Adrenal gland (tissue), 19 donors: Measurements from ENCODE around the gene KRTAP26-1. TPM values are rescaled to one million over a fixed set of nuclear protein-coding genes. Genes with fewer than 3 reads are reported as not detected.

Experiments
- DNase-seq, 7 donors: peaks; one replicate each; pipeline ENCODE4 v3.0.0-alpha.2; 2019 to 2020
- H3K27ac ChIP-seq, 5 donors: fragments of 200-600 bp; sonication (generic) in 4 of 5; 1 replicate in 3 of 5; 2 replicates in 2 of 5; pipeline versions ENCODE4 v1.5.1 to v1.8.0; 2016 to 2020; ENCODE audit warnings: mild to moderate bottlenecking in 1 of 5
- H3K27me3 ChIP-seq: fragments of 200-600 bp; 2 replicates; pipeline ENCODE4 v1.8.0; 2021
- H3K36me3 ChIP-seq, 2 donors: fragments of 200-600 bp; replicated peaks in 1 of 2; 1 replicate in 1 of 2; 2 replicates in 1 of 2; pipeline versions ENCODE4 v1.5.1 to v1.8.0; 2018 to 2022
- H3K4me1 ChIP-seq, 2 donors: fragments of 200-600 bp; replicated peaks in 1 of 2; 1 replicate in 1 of 2; 2 replicates in 1 of 2; pipeline versions ENCODE4 v1.5.1 to v1.8.0; 2018 to 2021
- H3K4me3 ChIP-seq, 4 donors: fragments of 200-600 bp; sonication (generic) in 3 of 4; one replicate each; pipeline ENCODE4 v1.5.1; 2016 to 2018
- H3K9me3 ChIP-seq, 3 donors: fragments of 200-600 bp; sonication (generic) in 1 of 3; replicated peaks in 1 of 3; 1 replicate in 2 of 3; 2 replicates in 1 of 3; pipeline versions ENCODE4 v1.5.1 to v1.8.0; 2016 to 2021
- POLR2A ChIP-seq, 2 donors: fragments of 450-650 bp; IDR thresholded peaks; one replicate each; pipeline ENCODE4 v1.6.1; 2017; ENCODE audit warnings: antibody characterized with exemption in 2 of 2, mild to moderate bottlenecking in 2 of 2, moderate library complexity in 1 of 2
- WGBS, 4 donors: extraction: QIAGEN DNeasy Blood & Tissue Kit in 2 of 4; methylation state at CpG; one replicate each; pipeline versions ENCODE4 v1.1.5 to v1.1.7; 2013 to 2017; 5-methylcytosine and 5-hydroxymethylcytosine counted together
- intact Hi-C, 2 donors: fragments of 100-400 bp; cut with DNase I; formaldehyde crosslinking; loops; one replicate each; pipeline versions ENCODE4 v1.14.1 to v1.15.0; 2022 to 2023
- long read RNA-seq, 10 donors: library from polyadenylated mRNA in 3 of 10; unstranded in 2 of 10; stranded (forward) in 1 of 10; transcript quantifications; one replicate each; pipeline ENCODE4 v2.0.0 and lab custom pipeline, GENCODE V29; 2021 to 2026
- polyA plus RNA-seq, 3 donors: library from polyadenylated mRNA; stranded (reverse); fragments of 200-250 nt in 2 of 3; fragments of 350-450 nt in 1 of 3; fragmentation: Illumina TruSeq in 1 of 3; extraction: RNeasy Lipid Tissue Mini Kit (QIAGEN cat#74804) in 1 of 3; gene quantifications; one replicate each; pipeline ENCODE4 v1.2.3, GENCODE V29; 2013 to 2014
- total RNA-seq, 9 donors: library from RNA; depleted of rRNA in 4 of 9; stranded (reverse); fragments of >200 nt in 4 of 9; fragments of 120-200 nt in 1 of 9; fragmentation: NEBNext Ultra II Directional in 1 of 9; extraction: Animal tissue kit (Norgen Biotek cat#: 25700) in 1 of 9; gene quantifications; one replicate each; pipeline versions ENCODE4 v1.1.0 to v1.2.4, GENCODE V29; 2013 to 2023
- TF ChIP-seq, protein P1 (sequence below), 6 experiments: fragments of 450-650 bp in 4 of 6; fragments of 200-600 bp in 2 of 6; sonication (generic) in 1 of 6; IDR thresholded peaks; 1 replicate in 5 of 6; 2 replicates in 1 of 6; pipeline versions ENCODE4 v1.5.1 to v1.8.0; 2016 to 2021; ENCODE audit warnings: antibody characterized with exemption in 6 of 6, mild to moderate bottlenecking in 2 of 6, moderate library complexity in 1 of 6
- donor health status: healthy with polysubstance abuse.
- donor health status: Bipolar disorder and iron deficiency.
- donor health status: DM: yes; HTN: yes; CAD: no.
- donor health status: DM: no; HTN: no; CAD: no.
- donor health status: DM: no; HTN: no; CAD: no.
- donor health status: DM: yes; HTN: yes; CAD: no.

The KRTAP26-1 gene, protein sequence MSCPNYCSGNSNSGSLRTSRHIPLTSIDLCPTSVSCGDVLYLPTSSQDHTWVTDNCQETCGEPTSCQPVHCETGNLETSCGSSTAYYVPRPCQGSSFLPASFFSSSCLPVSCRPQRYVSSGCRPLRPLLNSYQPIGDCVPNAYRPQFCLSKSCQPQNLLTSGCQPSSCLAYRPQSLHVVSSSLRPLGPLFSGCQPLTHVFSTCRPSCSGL
- not detected for total RNA-seq
- polyA plus RNA-seq, result not detected
- long read RNA-seq, donor 1, result 0 reads
- long read RNA-seq, donor 2, result 0 reads
- long read RNA-seq, donor 3, result 0 reads
- long read RNA-seq, donor 4, result 0 reads
- long read RNA-seq, donor 5, result 0 reads
- long read RNA-seq, donor 6, result 0 reads
- long read RNA-seq, donor 7, result 0 reads
- long read RNA-seq, donor 8, result 0 reads
- long read RNA-seq, donor 9, result 0 reads
- long read RNA-seq, donor 10, result 0 reads

DNA sequence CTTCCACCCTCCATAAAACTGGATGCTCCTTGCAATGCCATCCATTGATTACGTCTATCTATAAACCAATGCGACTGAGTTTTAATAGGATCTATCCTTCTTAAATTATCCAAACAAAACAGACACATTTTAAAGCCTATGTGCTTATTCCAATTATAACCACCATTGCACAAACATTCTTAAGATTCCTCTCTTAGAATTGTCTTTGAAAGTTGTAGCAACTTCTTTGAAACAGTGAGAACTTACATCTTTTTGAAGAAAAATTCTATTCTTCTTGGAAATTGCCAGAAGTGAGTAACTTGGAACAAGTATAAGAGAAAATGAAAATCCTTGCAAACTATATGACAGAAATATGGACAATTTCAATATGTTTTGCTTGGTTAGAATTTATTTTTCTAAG is at the start of gene KRTAP26-1:
KRTAP26-1 (minus strand) TSS at position 101 of the 400 bp plus-strand sequence. CDS start 280 bp downstream, outside the sequence.
- TF ChIP-seq POLR2A (IDR thresholded peaks at IDR 0.05), result no peak
- TF ChIP-seq, protein P1, sequence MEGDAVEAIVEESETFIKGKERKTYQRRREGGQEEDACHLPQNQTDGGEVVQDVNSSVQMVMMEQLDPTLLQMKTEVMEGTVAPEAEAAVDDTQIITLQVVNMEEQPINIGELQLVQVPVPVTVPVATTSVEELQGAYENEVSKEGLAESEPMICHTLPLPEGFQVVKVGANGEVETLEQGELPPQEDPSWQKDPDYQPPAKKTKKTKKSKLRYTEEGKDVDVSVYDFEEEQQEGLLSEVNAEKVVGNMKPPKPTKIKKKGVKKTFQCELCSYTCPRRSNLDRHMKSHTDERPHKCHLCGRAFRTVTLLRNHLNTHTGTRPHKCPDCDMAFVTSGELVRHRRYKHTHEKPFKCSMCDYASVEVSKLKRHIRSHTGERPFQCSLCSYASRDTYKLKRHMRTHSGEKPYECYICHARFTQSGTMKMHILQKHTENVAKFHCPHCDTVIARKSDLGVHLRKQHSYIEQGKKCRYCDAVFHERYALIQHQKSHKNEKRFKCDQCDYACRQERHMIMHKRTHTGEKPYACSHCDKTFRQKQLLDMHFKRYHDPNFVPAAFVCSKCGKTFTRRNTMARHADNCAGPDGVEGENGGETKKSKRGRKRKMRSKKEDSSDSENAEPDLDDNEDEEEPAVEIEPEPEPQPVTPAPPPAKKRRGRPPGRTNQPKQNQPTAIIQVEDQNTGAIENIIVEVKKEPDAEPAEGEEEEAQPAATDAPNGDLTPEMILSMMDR (IDR thresholded peaks at IDR 0.05), result no peak
- Histone ChIP-seq H3K4me3 (no peak within 1 kb of the TSS), H3K27ac (no peak within 1 kb of the TSS), H3K27me3 (no peaks in the 10 kb centered on the region), H3K36me3 (no peaks in the 10 kb centered on the region), H3K9me3 (no peaks in the 10 kb centered on the region), H3K4me1 (no peaks in the 10 kb centered on the region)
- WGBS, 4 donors, result 67 to 82% (median 74%) methylated on average over 2 of the region's 2 CpGs
- DNase-seq, result no peak
- intact Hi-C loops, result no loop called here

DNA sequence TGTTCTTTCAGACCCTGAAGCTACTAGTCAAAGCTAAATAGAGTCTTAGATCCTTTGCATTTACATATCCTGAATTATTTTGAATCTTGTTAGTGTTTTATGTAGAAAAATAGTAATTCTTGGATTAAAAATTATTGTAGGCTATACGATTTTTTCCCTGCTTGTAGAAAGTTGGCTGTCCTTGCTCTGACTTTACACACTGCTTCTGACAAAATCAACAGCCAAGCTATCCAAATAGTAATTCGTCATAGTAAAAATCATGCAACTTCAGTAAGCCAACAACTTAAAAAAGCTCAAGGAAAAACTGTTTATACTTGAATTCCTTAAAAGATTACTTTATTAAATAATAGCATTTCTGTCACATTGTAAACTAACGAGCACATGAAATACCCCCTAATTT is 35.8 kb upstream of the KRTAP26-1 start:
- Histone ChIP-seq H3K4me1 (no peaks in the 10 kb centered on the region), H3K4me3 (no peak overlapping the region), H3K36me3 (no peaks in the 10 kb centered on the region), H3K9me3 (no peaks in the 10 kb centered on the region), H3K27ac (no peak overlapping the region), H3K27me3 (no peaks in the 10 kb centered on the region)
- 31 to 52% (median 40%) methylated on average over 3 of the region's 3 CpGs for WGBS, 4 donors
- no peak for TF ChIP-seq POLR2A (IDR thresholded peaks at IDR 0.05)
- TF ChIP-seq, protein P1 (IDR thresholded peaks at IDR 0.05), result no peak
- intact Hi-C loops, result no loop called here
- no peak for DNase-seq

DNA sequence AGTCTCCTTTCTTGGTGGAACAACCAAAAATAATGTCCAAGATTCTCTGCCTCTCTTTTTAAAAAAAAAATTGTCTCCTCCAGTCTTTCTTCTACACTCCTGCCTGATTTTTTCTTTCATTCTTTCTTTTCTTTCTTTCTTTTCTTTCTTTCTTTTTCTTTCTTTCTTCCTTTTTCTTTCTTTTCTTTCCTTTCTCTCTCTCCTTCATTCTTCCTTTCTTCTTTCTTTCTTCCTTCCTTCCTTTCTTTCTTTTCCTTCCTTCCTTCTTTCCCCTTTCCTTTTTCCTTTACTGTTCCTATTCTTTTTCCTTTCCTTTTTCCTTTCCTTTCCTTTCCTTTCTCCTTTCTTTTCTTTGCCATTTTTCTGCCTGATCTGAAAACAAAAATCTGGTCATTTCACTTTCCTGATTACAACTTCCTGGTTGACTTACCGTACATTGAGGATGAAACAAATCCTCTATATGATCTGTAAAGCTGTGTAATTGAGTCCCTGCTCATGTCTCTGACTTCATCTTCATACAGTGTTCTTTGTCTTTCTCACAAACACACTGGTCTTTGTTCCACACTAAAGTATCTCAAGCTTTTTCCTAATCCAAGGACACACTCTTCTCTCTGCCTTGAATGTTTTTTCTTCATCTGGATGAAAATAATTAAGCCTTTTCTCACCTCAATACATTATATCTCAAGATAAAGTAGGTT is 34.3 kb upstream of the KRTAP26-1 start:
- no peaks in the 10 kb centered on the region for H3K36me3 ChIP-seq
- 66 to 78% (median 74%) methylated on average over 1 of the region's 1 CpG for WGBS, 4 donors
- no peak overlapping the region for H3K4me3 ChIP-seq
- intact Hi-C loops, result no loop called here
- no peaks in the 10 kb centered on the region for H3K27me3 ChIP-seq
- H3K27ac ChIP-seq, result no peak overlapping the region
- H3K4me1 ChIP-seq, result no peaks in the 10 kb centered on the region
- DNase-seq, result no peak
- no peaks in the 10 kb centered on the region for H3K9me3 ChIP-seq
- no peak for TF ChIP-seq POLR2A (IDR thresholded peaks at IDR 0.05)
- TF ChIP-seq, protein P1 (IDR thresholded peaks at IDR 0.05), result no peak

DNA sequence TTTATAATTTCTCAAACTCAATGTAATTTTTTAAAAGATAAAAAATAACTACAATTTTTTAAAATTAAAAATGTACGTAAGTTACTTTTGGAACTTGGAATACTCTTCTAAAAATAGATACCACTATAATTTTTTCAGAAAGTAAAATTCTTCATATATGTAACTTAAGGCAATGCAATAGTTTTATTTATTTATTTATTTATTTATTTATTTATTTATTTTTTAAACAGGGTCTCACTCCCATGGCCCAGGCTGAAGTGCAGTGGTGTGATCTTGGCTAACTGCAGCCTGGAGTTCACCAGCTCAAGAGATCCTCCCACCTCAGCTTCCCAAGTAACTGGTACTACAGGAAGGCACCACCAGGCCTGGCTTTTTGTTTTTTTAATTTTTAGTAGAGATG is 31.4 kb upstream of the KRTAP26-1 start:
- Histone ChIP-seq H3K4me3 (no peak overlapping the region), H3K27me3 (no peaks in the 10 kb centered on the region), H3K9me3 (no peaks in the 10 kb centered on the region), H3K36me3 (no peaks in the 10 kb centered on the region), H3K27ac (no peak overlapping the region), H3K4me1 (no peaks in the 10 kb centered on the region)
- no peak for TF ChIP-seq POLR2A (IDR thresholded peaks at IDR 0.05)
- TF ChIP-seq, protein P1 (IDR thresholded peaks at IDR 0.05), result no peak
- DNase-seq, result no peak
- intact Hi-C loops, result no loop called here
- 84 to 93% (median 90%) methylated on average over 1 of the region's 1 CpG for WGBS, 4 donors
